Fibroblast of upper back skin (primary cell): ENCODE measurements around the gene ACCS.

ENCODE experiments used
- DNase-seq: peaks from one replicate; pipeline ENCODE4 v3.0.0-alpha.2; 2013

The ACCS gene

DNA sequence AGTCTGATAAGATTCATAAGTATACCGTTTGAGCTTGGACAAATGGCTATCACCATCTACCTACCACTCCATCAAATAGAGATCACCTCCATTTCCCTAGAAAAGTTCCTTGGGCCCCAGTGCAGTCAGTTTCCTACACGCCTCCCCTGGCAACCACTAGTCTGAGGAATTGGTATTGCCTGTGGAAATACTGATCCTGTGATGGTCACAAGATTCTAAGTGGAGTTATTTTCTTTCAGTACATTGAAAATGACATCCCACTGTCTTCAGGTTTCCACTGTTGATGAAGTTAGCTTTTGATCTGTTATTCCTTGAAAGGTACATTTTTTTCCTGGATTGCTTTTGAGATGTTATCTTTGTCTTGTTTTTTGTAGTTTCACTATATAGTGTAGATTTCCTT, 22.9 kb upstream of the ACCS start:
- DNase-seq = no peak

DNA sequence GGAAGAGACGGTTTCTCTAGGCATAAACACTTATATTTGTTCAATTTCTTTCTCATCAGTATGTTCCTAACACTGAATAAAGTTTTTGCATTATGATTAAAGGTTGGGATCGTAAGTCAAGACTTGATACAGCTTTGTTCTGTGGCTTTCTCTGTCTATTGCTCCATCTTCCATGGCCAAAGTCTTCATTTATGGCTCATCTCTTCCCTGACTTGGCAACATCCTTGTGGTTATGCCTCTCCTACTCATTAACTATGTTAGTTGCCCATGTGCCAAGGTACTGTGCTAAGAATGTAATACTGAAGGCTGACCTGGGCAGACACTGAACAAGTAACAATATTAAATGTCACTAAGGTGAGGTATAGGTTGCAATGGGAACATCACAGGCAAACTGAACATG, 19.9 kb upstream of the ACCS start:
- no peak for DNase-seq

DNA sequence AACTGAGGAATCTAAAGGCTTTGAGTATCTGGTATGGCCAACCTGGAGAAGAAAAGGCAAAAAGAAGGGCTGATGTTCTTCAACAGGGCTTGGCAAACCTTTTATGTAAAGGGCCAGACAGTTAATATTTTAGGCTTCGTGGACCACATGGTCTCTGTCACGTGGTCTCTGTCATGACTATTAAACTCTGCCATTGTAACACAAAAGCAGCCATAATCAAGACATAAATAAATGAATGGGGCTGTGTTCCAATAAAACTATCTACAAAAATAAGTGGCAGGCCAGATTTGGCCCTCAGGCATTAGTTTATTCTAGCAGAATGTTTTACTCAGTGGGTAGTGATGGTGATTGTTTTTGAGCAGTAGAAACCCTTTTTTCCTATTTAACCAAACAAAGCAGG, 18.8 kb upstream of the ACCS start:
- DNase-seq = no peak

DNA sequence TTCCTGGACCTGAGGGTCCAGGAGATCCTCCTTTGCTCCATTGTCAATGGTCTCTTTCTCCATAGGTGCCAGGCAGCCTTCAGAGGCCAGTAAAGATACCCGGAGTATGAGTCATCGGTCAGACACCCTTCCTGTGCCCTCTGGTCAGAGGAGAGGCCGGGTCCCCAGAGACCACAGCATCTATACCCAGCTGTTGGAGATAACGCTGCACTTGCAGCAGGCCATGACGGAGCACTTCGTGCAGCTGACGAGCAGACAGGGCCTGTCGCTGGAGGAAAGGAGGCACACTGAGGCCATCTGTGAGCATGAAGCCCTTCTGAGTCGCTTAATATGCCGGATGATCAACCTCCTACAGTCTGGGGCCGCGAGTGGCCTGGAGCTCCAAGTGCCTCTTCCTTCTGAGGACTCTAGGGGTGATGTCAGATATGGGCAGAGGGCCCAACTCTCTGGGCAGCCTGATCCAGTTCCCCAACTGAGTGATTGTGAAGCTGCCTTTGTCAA, 18.1 kb upstream of the ACCS start, which contains the start of gene ACCSL:
TSS of gene ACCSL (plus strand) at position 51 of the 501 bp plus-strand sequence. CDS start at position 107, 56 bp downstream.
- no peak for DNase-seq

DNA sequence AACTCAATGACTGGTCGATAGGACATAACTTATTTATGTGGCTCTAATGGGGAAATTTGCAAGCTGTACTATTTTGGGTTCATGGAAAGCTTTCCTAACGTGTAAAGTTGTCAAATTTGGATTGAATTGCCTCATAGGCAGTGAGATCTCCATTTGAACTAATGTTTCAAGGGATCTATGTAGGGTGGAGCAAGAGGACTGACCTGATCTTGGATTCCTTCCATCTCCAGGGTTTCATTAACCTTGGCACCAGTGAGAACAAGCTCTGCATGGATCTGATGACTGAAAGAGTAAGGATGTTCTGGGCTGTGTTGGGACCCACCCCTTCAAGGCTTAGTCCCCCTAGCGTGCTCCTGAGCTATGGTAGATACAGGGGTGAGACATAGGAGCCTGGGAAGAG, 16.2 kb upstream of the ACCS start:
- no peak for DNase-seq

DNA sequence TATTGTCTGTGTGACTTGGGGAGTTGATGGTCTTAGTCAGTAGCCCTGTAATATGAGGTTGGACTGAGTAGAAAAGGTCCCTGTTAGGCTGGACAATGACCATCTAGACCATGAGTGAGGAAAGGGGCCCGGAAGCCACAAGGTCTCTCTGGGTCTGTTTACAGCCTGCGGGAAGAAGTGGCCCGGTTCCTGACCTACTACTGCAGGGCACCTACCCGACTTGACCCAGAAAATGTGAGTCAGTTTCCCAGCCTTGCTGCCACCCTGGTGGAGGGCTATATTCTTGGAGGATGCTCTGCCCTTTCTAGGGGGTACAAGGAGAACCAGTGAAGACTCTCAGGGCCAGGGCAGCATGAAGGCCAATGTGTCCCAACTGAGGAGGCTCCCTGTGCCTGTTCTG, 14.9 kb upstream of the ACCS start:
- DNase-seq = no peak

DNA sequence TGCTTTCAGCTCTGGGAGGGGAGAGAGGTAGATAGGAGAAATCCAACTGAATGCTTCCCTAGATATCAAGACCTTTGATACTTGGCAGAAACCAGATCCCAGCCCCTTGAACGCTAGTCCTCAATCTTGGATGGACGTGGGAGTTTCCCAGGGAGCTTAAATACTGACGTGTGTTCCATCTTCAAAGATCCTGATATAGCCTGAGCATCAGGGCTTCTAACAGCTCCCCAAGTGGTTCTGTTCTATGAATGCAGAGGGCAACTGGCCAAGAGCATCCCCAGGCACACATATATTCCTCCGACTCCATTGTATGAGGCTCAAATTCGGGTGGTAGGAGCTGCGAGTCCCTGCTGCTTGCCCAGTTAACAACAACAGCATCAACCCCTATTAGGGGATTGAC, 8.7 kb upstream of the ACCS start:
- no peak for DNase-seq

DNA sequence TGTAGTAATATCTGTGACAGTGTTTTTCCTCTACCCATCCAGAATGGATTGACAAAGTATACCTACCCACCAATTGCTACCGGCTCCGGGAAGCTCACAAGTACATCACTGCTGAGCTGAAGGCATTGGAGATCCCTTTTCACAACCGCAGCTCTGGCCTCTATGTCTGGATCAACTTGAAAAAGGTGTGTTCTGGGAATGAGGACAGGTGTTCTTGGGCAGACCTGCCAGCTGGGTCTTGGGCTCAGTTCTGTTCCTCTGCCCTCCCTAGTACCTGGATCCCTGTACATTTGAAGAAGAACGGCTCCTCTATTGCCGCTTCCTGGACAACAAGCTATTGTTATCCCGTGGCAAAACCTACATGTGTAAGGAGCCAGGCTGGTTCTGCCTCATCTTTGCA, 7.8 kb upstream of the ACCS start:
- DNase-seq = no peak

DNA sequence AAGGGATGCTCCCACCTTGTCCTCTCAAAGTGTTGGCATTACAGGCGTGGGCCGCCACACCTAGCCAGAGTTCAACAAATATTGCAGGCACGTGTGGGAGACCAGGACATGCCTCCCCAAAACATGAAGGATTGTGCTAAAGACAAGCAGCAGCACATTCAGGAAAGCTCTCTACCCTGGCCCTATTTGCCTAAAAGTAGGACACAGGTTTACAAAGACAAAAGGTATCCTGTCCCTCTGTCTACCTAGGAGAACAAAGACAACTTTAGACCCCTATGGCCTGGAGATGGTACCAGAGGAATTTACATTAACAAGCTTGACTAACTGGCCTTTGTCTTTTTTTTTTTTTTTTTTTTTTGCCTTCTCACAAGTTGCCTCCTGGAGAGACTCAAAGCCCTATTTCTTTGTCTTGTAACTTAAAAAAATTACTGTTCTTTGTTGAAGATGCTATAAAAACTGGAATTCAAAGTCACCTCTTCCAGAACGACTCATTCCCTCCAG, 859 bp upstream of the ACCS start:
- no peak for DNase-seq

DNA sequence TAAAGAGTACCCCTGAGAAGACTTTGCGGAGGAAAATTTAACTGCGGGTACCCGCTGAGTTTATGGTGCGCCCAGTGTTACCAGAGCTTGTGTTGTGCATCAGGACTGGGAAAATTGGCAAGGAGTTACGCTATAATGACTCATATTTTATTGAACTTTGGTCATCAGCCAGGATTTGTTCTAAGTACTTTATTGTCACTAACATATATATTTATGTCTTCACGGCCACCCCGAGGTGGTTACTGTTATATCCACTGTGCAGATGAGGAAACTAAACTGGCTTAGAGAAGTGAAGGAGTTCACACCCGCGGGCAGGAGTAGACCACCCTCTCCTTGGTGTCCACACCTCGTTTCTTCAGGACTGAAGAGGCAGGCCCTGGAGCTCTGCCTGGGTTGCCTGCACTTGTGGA, 667 bp downstream of the ACCS start:
- DNase-seq = peak; percentile 67

DNA sequence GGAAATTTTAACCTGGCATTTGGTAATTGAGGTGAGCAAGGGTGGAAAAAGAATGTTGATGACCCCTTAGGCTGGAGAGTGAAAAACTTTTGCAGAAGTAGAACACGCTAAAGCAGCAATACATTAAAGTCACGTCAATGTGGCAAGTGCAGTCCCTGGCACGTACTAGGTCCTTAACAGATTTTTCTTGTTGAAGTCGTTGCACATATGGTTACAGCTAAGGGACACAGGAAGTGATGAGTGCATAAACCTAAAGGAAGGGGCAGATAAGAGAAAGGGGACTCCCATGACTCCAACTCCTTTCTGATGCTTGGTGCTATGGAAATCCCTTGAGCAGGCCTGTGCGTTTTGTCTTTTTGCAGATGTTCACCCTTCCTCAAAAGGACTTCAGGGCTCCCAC, 1.2 kb downstream of the ACCS start:
- DNase-seq = no peak

DNA sequence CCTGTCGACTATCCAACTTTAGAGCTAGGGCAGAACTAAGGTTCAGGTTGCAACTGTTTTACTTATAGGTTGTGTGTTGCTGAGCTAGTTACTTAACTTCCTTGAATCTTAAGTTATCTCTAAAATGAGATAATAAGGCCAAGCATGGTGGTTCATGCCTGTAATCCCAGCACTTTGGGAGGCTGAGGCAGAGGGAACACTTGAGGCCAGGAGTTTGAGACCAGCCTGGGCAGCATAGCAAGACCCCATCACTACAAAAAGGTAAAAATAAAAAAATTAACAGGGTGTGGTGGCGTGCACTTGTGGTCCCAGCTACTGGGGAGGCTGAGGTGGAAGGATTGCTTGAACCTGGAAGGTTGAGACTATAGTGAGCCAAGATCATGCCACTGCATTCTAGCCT, 2.1 kb downstream of the ACCS start:
- DNase-seq = no peak

DNA sequence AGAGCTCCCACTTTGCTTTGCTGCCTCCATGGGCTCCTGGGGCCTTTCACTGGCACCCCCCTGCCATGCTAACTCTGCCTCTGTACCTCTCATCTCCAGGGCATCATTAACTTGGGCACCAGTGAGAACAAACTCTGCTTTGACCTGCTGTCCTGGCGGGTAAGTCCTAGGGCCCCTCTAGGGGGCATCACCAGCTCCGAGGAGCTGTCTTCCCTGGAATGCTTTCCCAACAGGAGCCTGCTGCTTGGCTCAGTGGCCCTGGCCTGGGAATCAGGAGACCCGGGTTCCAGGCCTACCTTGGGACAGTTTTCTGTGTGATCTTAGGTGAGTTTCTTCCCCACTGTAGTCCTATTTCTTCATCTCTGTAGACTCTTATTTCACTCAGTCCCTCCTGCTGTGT, 5.1 kb downstream of the ACCS start:
- no peak for DNase-seq

DNA sequence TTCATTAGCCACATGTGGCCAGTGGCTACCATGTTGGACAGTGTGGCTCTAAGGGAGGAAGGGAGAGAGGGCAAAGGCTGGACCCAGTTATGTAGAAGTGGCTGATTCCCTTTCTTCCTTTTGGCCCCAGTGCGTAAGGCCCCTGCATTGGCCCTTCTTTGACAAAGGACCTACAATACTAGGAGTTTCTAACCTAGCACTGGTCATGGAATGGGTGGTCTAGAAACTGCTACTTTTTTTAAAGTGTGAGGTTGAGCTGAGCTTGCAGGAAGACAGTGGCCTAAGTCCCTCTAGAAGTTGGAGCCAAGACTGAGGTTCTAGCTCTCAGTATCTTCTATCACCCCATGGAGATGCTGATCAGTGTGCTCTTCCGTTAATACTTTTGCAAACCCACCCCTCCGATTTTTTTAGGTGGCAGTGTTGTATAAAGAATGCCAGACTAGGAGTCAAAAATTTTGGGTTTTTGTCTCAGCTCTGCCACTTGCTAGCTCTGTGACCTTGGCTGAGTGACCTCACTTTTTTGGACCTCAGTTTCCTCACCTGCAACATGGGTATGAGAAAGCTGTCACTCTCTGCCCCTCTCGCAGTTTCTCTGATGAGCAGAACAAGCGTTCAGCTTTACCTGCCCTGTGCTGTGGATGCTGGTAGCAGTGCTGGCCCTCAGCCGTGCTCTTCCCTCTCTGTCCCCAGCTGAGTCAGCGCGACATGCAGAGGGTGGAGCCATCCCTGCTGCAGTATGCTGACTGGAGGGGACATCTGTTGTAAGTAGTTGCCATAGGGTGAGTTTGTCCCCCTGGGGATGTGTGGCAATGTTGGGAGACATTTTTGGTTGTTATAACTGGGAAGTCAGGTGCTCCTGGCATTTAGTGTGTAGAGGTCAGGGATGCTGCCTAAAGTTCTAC, 6.9 kb downstream of the ACCS start:
- DNase-seq = no peak

DNA sequence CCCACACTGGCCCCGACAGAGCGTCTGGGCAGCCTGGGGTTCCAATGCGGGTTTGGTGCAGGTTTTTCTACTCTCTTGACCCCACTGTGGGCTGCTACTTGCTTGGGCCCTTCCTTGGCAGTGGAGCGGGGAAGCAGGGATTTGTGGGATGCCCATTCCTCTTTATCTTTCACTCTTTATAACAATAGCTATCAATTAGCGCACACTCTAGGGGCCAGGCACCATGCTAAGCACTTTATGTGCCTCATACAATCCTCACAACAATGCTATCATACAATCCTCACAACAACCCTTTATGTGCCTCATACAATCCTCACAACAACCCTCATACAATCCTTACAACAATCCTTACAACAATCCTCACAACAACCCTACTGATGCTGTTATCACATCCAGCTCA, 12.7 kb downstream of the ACCS start:
- DNase-seq = no peak

DNA sequence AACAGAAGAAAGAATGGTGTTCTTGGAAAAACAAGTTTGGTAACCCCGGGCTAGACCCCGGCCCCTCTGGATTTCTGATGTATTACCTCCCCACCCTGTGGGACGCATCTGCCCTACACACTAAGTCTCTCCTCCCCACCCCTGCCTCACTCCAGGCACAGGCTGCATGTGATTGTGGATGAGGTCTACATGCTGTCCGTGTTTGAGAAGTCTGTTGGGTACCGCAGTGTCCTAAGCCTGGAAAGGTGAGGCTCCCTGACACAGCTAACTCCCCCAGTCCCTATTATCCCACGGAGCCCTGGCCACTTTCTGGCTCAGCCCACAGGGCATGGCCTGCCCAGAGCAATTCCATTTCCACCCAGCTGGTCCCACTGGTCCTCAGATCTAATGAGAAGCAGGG, 13.3 kb downstream of the ACCS start:
- DNase-seq = no peak

DNA sequence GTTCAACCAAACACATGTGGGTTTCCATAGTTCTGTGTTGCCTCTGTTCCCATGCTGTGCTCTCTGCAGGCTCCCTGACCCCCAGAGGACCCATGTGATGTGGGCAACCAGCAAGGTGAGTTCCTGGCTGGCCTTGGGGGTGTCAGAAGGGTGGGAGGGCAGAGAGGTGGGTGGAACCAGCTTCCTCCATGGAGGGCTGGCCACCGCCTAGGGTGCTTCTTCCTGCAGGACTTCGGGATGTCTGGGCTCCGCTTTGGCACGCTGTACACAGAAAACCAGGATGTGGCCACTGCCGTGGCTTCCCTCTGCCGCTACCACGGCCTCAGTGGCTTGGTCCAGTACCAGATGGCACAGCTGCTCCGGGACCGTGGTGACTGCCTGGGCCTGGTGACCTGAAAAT, 14.9 kb downstream of the ACCS start:
- no peak for DNase-seq

DNA sequence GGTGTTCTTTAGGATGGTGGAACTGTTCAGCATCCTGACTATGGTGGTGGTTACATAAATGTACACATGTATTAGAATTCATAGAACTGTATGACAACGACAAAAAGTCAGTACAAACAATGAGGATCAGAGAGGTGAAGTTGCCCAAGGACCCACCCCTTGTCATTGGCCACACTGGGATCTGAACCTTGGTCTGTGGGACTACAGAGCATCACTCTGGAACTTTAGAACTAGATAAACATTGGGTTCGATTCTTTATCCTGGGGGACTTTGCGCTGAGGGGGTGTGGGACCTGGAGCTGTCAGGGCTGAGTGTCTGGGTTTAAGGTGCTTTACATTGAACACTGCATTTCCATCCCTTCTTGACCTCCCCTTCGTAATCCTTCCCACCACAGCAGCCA, 16.6 kb downstream of the ACCS start:
- no peak for DNase-seq

DNA sequence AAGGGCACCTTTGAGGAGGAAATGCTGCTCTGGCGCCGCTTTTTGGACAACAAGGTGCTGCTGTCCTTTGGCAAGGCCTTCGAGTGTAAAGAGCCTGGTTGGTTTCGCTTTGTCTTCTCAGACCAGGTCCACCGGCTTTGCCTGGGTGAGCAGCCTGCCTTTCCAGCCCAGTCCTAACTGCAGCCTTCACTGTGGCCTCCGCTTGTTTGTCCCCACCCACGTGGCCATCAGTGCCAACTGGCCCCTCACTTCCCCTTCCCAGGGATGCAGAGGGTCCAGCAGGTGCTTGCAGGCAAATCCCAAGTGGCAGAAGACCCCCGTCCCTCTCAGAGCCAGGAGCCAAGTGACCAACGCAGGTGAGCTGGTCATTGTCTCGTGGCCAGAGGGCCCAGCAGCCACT, 17.4 kb downstream of the ACCS start:
- DNase-seq = no peak

DNA sequence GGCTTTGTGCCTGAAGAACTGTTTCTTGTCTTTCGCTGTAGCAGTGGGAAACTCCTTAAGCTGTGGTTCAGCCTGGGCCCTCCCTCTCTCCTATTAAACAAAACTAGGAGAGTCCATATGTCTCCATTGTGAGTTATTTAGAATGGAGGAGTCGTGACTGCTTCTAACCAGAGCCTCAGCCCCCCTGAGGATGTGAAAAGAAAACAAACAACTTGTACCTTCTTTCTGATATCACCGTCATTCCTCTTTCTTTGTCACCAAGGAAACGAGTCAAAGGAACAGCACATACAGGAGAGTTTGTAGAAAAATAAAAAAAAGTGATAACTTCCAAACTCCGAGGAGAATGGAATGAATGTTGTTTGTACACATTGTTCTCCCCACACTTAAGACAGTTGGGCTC, 17.8 kb downstream of the ACCS start:
- DNase-seq = no peak

DNA sequence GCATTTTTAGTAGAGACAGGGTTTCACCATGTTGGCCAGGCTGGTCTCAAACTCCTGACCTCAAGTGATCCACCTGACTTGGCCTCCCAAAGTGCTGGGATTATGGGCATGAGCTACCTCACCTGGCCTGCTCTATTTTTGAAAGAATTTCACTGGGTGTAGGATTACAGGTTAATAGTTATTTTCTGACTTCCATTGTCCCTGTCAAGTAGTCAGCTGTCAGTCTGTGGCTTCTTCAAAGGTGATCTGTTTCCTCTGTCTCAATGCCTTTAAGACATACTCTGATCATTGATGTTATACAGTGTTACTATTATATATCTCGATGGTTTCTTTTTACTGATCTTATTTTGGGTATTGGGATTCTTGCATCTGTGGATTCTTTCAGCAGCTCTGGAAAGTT, 19.3 kb downstream of the ACCS start:
- no peak for DNase-seq

DNA sequence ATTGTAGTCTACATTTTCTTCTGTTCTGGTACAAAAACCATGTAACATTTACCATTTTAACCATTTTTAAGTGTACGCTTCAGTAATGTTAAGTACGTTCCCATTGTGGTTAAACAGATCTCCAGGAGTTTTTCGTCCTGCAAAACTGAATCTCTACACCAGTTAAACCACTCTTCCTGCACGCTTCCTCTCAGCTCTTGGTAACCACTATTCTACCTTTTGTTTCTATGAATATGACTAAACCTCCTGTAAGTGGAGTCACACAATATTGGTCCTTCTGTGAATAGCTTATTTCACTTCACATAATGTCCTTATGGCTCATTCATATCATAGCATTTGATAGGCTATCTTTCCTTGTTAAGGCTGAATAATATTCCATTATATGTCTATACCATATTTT, 22.3 kb downstream of the ACCS start:
- no peak for DNase-seq

DNA sequence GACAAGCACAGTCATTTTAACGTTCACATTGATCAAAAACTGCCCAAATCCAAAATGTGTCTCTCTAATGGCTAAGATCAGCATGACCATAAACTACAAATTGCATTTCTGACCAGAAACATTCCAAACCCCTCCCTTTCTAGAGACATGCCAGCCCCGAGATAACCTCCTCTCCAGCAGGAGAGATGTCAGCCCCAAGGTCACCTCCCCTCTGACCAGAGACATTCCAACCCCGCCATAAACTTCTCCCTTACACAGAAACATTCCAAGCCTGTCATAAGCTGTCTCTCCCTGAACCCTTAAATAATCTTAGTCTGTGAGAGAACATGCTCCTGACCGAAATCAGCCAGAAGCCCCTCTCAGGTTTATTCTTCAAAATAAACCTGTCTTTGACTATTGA, 22.8 kb downstream of the ACCS start:
- DNase-seq = no peak

DNA sequence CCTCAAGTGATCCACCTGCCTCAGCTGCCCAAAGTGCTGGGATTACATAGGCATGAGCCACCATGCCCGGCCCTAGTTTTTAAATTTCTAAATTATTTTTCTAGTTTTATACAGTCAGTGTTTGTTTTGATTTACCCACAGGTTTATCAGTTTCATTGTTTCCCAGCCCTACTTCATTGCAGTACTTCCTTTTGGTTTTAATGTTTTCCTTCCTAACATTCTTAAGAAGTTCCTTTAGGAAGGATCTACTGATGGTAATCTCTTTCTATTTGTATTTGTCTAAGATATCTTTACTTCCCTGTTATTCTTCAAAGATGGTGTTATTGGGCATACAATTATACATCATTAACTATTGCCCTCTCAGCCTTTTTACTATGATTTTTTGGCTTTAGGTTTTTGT, 24.5 kb downstream of the ACCS start:
- no peak for DNase-seq
